ENCODE data around the gene VSTM2L.
"Not testable (repeated sequence)": the region's sequence is repeated elsewhere in the genome, so short reads cannot be mapped to it uniquely, and the experiment has no call there.

VSTM2L gene

GRCh38 chr20:37902504-37903313 lies at the start of gene VSTM2L:
Gene VSTM2L, plus strand, starts transcription at chr20:37903127. Its CDS starts 224 bp downstream, at chr20:37903351.
- Histone ChIP-seq H3K9ac (ENCODE audit: low read length) (no peak within 1 kb of the TSS), H3K36me3 (ENCODE audit: control insufficient read depth, insufficient read depth, low read length) (no peaks in the 10 kb centered on the region), H3K27ac (ENCODE audit: low read depth, low read length) (no peak within 1 kb of the TSS), H3K4me1 (ENCODE audit: control insufficient read depth, insufficient read depth, low read length) (peaks cover 23% of the 10 kb centered on the region), H3K9me3 (ENCODE audit: control insufficient read depth, insufficient read depth, low read depth, low read length) (no peaks in the 10 kb centered on the region), H3K4me3 (ENCODE audit: low read depth, low read length) (peak within 1 kb of the TSS; percentile 59), H3K27me3 (ENCODE audit: control insufficient read depth, insufficient read depth, low read length) (peaks cover 63% of the 10 kb centered on the region)

- H3K4me1 ChIP-seq (ENCODE audit: control insufficient read depth, insufficient read depth, low read length) = peaks cover 3% of the 10 kb centered on the region; the same call in 1 of the 2 replicates
- peaks cover 13% of the 10 kb centered on the region for H3K36me3 ChIP-seq (ENCODE audit: control insufficient read depth, insufficient read depth, low read length)
- no peaks in the 10 kb centered on the region for H3K9me3 ChIP-seq (ENCODE audit: control insufficient read depth, insufficient read depth, low read depth, low read length)
- H3K27me3 ChIP-seq (ENCODE audit: control insufficient read depth, insufficient read depth, low read length) = no peaks in the 10 kb centered on the region
- H3K4me3 ChIP-seq (ENCODE audit: low read depth, low read length) = no peak overlapping the region
- no peak overlapping the region for H3K27ac ChIP-seq (ENCODE audit: low read depth, low read length)
- H3K9ac ChIP-seq (ENCODE audit: low read length) = no peak overlapping the region
Measured at GRCh38 chr20:37853823-37854375, 49.0 kb upstream of the VSTM2L start.

- H3K36me3 ChIP-seq (ENCODE audit: control insufficient read depth, insufficient read depth, low read length) = peaks cover 22% of the 10 kb centered on the region
- H3K27me3 ChIP-seq (ENCODE audit: control insufficient read depth, insufficient read depth, low read length); H3K9ac ChIP-seq (ENCODE audit: low read length); H3K9me3 ChIP-seq (ENCODE audit: control insufficient read depth, insufficient read depth, low read depth, low read length); H3K4me1 ChIP-seq (ENCODE audit: control insufficient read depth, insufficient read depth, low read length); H3K4me3 ChIP-seq (ENCODE audit: low read depth, low read length); H3K27ac ChIP-seq (ENCODE audit: low read depth, low read length): not testable (repeated sequence)
Measured at GRCh38 chr20:37856034-37856433, 46.9 kb upstream of the VSTM2L start.

- H3K27me3 ChIP-seq (ENCODE audit: control insufficient read depth, insufficient read depth, low read length) = no peaks in the 10 kb centered on the region
- H3K9me3 ChIP-seq (ENCODE audit: control insufficient read depth, insufficient read depth, low read depth, low read length) = no peaks in the 10 kb centered on the region
- peaks cover 7% of the 10 kb centered on the region; the same call in 1 of the 2 replicates for H3K4me1 ChIP-seq (ENCODE audit: control insufficient read depth, insufficient read depth, low read length)
- no peak overlapping the region for H3K27ac ChIP-seq (ENCODE audit: low read depth, low read length)
- peaks cover 29% of the 10 kb centered on the region for H3K36me3 ChIP-seq (ENCODE audit: control insufficient read depth, insufficient read depth, low read length)
- no peak overlapping the region for H3K9ac ChIP-seq (ENCODE audit: low read length)
- no peak overlapping the region for H3K4me3 ChIP-seq (ENCODE audit: low read depth, low read length)
Measured at GRCh38 chr20:37856932-37857660, 45.8 kb upstream of the VSTM2L start.

- Histone ChIP-seq H3K36me3 (ENCODE audit: control insufficient read depth, insufficient read depth, low read length) (peaks cover 24% of the 10 kb centered on the region), H3K27ac (ENCODE audit: low read depth, low read length) (no peak overlapping the region), H3K4me1 (ENCODE audit: control insufficient read depth, insufficient read depth, low read length) (peaks cover 7% of the 10 kb centered on the region; the same call in 1 of the 2 replicates), H3K4me3 (ENCODE audit: low read depth, low read length) (no peak overlapping the region), H3K9me3 (ENCODE audit: control insufficient read depth, insufficient read depth, low read depth, low read length) (no peaks in the 10 kb centered on the region), H3K27me3 (ENCODE audit: control insufficient read depth, insufficient read depth, low read length) (no peaks in the 10 kb centered on the region), H3K9ac (ENCODE audit: low read length) (no peak overlapping the region)
Measured at GRCh38 chr20:37859406-37860171, 43.3 kb upstream of the VSTM2L start.

- H3K9ac ChIP-seq (ENCODE audit: low read length) = no peak overlapping the region
- no peaks in the 10 kb centered on the region for H3K27me3 ChIP-seq (ENCODE audit: control insufficient read depth, insufficient read depth, low read length)
- H3K4me1 ChIP-seq (ENCODE audit: control insufficient read depth, insufficient read depth, low read length) = peaks cover 4% of the 10 kb centered on the region; the same call in 1 of the 2 replicates
- H3K36me3 ChIP-seq (ENCODE audit: control insufficient read depth, insufficient read depth, low read length) = peaks cover 19% of the 10 kb centered on the region
- no peaks in the 10 kb centered on the region for H3K9me3 ChIP-seq (ENCODE audit: control insufficient read depth, insufficient read depth, low read depth, low read length)
- H3K4me3 ChIP-seq (ENCODE audit: low read depth, low read length) = no peak overlapping the region
- no peak overlapping the region for H3K27ac ChIP-seq (ENCODE audit: low read depth, low read length)
Measured at GRCh38 chr20:37863289-37863688, 39.6 kb upstream of the VSTM2L start.

GRCh38 chr20:37864298-37864697 lies 38.6 kb upstream of the VSTM2L start:
- no peak overlapping the region for H3K9ac ChIP-seq (ENCODE audit: low read length)
- H3K4me3 ChIP-seq (ENCODE audit: low read depth, low read length) = no peak overlapping the region
- peaks cover 19% of the 10 kb centered on the region for H3K36me3 ChIP-seq (ENCODE audit: control insufficient read depth, insufficient read depth, low read length)
- H3K4me1 ChIP-seq (ENCODE audit: control insufficient read depth, insufficient read depth, low read length) = peaks cover 12% of the 10 kb centered on the region
- H3K27me3 ChIP-seq (ENCODE audit: control insufficient read depth, insufficient read depth, low read length) = no peaks in the 10 kb centered on the region
- no peaks in the 10 kb centered on the region for H3K9me3 ChIP-seq (ENCODE audit: control insufficient read depth, insufficient read depth, low read depth, low read length)
- H3K27ac ChIP-seq (ENCODE audit: low read depth, low read length) = no peak overlapping the region

- no peak overlapping the region for H3K9ac ChIP-seq (ENCODE audit: low read length)
Measured at GRCh38 chr20:37866051-37866450, 36.9 kb upstream of the VSTM2L start.

GRCh38 chr20:37867289-37868195 lies 35.4 kb upstream of the VSTM2L start:
- Histone ChIP-seq H3K4me1 (ENCODE audit: control insufficient read depth, insufficient read depth, low read length) (peaks cover 12% of the 10 kb centered on the region), H3K36me3 (ENCODE audit: control insufficient read depth, insufficient read depth, low read length) (peaks cover 4% of the 10 kb centered on the region; the same call in 1 of the 2 replicates), H3K27me3 (ENCODE audit: control insufficient read depth, insufficient read depth, low read length) (no peaks in the 10 kb centered on the region), H3K9me3 (ENCODE audit: control insufficient read depth, insufficient read depth, low read depth, low read length) (no peaks in the 10 kb centered on the region), H3K27ac (ENCODE audit: low read depth, low read length) (no peak overlapping the region), H3K4me3 (ENCODE audit: low read depth, low read length) (no peak overlapping the region), H3K9ac (ENCODE audit: low read length) (no peak overlapping the region)

More at GRCh38 chr20:37866051-37866450, 36.9 kb upstream of the VSTM2L start:
- Histone ChIP-seq H3K36me3 (ENCODE audit: control insufficient read depth, insufficient read depth, low read length) (peaks cover 11% of the 10 kb centered on the region), H3K4me3 (ENCODE audit: low read depth, low read length) (no peak overlapping the region), H3K9me3 (ENCODE audit: control insufficient read depth, insufficient read depth, low read depth, low read length) (no peaks in the 10 kb centered on the region), H3K27ac (ENCODE audit: low read depth, low read length) (no peak overlapping the region), H3K27me3 (ENCODE audit: control insufficient read depth, insufficient read depth, low read length) (no peaks in the 10 kb centered on the region), H3K4me1 (ENCODE audit: control insufficient read depth, insufficient read depth, low read length) (peaks cover 16% of the 10 kb centered on the region)

- no peaks in the 10 kb centered on the region for H3K9me3 ChIP-seq (ENCODE audit: control insufficient read depth, insufficient read depth, low read depth, low read length)
- peaks cover 12% of the 10 kb centered on the region for H3K4me1 ChIP-seq (ENCODE audit: control insufficient read depth, insufficient read depth, low read length)
- peaks cover 4% of the 10 kb centered on the region; the same call in 1 of the 2 replicates for H3K36me3 ChIP-seq (ENCODE audit: control insufficient read depth, insufficient read depth, low read length)
- no peak overlapping the region for H3K4me3 ChIP-seq (ENCODE audit: low read depth, low read length)
- no peaks in the 10 kb centered on the region for H3K27me3 ChIP-seq (ENCODE audit: control insufficient read depth, insufficient read depth, low read length)
- peak overlapping the region; percentile 46; the same call in 1 of the 2 replicates for H3K27ac ChIP-seq (ENCODE audit: low read depth, low read length)
- H3K9ac ChIP-seq (ENCODE audit: low read length) = no peak overlapping the region
Measured at GRCh38 chr20:37868851-37869333, 34.0 kb upstream of the VSTM2L start.
